ENCODE results near the gene STON2. TPM values are rescaled to one million over a fixed set of nuclear protein-coding genes. Genes with fewer than 3 reads are reported as not detected.
"Not testable (repeated sequence)": the region's sequence is repeated elsewhere in the genome, so short reads cannot be mapped to it uniquely, and the experiment has no call there.

The STON2 gene
- total RNA-seq, 2 experiments from 2014 or later, result 0.08 to 0.32 TPM

- ChIA-PET CTCF (no interaction called here), POLR2A (no interaction called here)
Observed at GRCh38 chr14:81275305-81276072, 124.6 kb downstream of the STON2 start.

GRCh38 chr14:81273961-81274575 lies 126.1 kb downstream of the STON2 start:
- ChIA-PET POLR2A (no interaction called here), CTCF (no interaction called here)

GRCh38 chr14:81273521-81273920 lies 126.6 kb downstream of the STON2 start:
- ChIA-PET CTCF (no interaction called here), POLR2A (no interaction called here)

- ChIA-PET CTCF (interaction anchor here (1.8 kb wide), 1 partner anchor 181 kb away, joined by 4 read pairs; no protein-coding TSS in a partner anchor), POLR2A (no interaction called here)
Observed at GRCh38 chr14:81272317-81272716, 127.8 kb downstream of the STON2 start.

GRCh38 chr14:81269979-81270375 lies 130.1 kb downstream of the STON2 start:
- CTCF ChIA-PET, result interaction anchor here (1.2 to 2.9 kb wide), 4 partner anchors 9 to 195 kb away, joined by 3 to 19 read pairs (median 6); no protein-coding TSS in a partner anchor
- POLR2A ChIA-PET, result no interaction called here

GRCh38 chr14:81269100-81269978 lies 130.8 kb downstream of the STON2 start:
- ChIA-PET POLR2A (no interaction called here), CTCF (interaction anchor here (0.6 to 2.9 kb wide), 6 partner anchors 10 to 196 kb away, joined by 3 to 19 read pairs (median 4); no protein-coding TSS in a partner anchor)

GRCh38 chr14:81268016-81268416 lies 132.1 kb downstream of the STON2 start:
- CTCF ChIA-PET, result no interaction called here

GRCh38 chr14:81265636-81266169 lies 134.4 kb downstream of the STON2 start:
- POLR2A ChIA-PET, result no interaction called here
- CTCF ChIA-PET, result no interaction called here

More at GRCh38 chr14:81268016-81268416, 132.1 kb downstream of the STON2 start:
- POLR2A ChIA-PET, result no interaction called here

- POLR2A ChIA-PET, result no interaction called here
- CTCF ChIA-PET, result no interaction called here
Observed at GRCh38 chr14:81264671-81265070, 135.5 kb downstream of the STON2 start.

- POLR2A ChIA-PET, result interaction anchor here (0.6 kb wide), 1 partner anchor 211 kb away, joined by 3 read pairs; no protein-coding TSS in a partner anchor
- CTCF ChIA-PET, result interaction anchor here (0.6 kb wide), 1 partner anchor 143 kb away, joined by 3 read pairs; no protein-coding TSS in a partner anchor
Observed at GRCh38 chr14:81263777-81264410, 136.2 kb downstream of the STON2 start.

- ChIA-PET POLR2A (no interaction called here), CTCF (no interaction called here)
Observed at GRCh38 chr14:81261176-81261575, 138.9 kb downstream of the STON2 start.

- ChIA-PET POLR2A (no interaction called here), CTCF (no interaction called here)
Observed at GRCh38 chr14:81260732-81261131, 139.4 kb downstream of the STON2 start.

GRCh38 chr14:81256289-81256960 lies 143.7 kb downstream of the STON2 start:
- POLR2A ChIA-PET, result no interaction called here

GRCh38 chr14:81252278-81252677 lies 147.8 kb downstream of the STON2 start:
- ChIA-PET POLR2A (no interaction called here), CTCF (interaction anchor here (0.9 kb wide), 1 partner anchor 212 kb away, joined by 3 read pairs; no protein-coding TSS in a partner anchor)

More at GRCh38 chr14:81256289-81256960, 143.7 kb downstream of the STON2 start:
- CTCF ChIA-PET, result no interaction called here

GRCh38 chr14:81247271-81247766 lies 152.8 kb downstream of the STON2 start:
- ChIA-PET CTCF (no interaction called here), POLR2A (no interaction called here)

- CTCF ChIA-PET, result no interaction called here
Observed at GRCh38 chr14:81246461-81247270, 153.5 kb downstream of the STON2 start.

GRCh38 chr14:81245771-81246170 lies 154.4 kb downstream of the STON2 start:
- ChIA-PET CTCF (no interaction called here), POLR2A (no interaction called here)

More at GRCh38 chr14:81246461-81247270, 153.5 kb downstream of the STON2 start:
- POLR2A ChIA-PET, result no interaction called here

GRCh38 chr14:81244431-81244830 lies 155.7 kb downstream of the STON2 start:
- POLR2A ChIA-PET, result not testable (repeated sequence)

More at GRCh38 chr14:81244431-81244830, 155.7 kb downstream of the STON2 start:
- CTCF ChIA-PET, result not testable (repeated sequence)
